Endothelial cell of coronary artery (primary cell): ENCODE results near the gene P4HB. TPM values are rescaled to one million over a fixed set of nuclear protein-coding genes. Genes with fewer than 3 reads are reported as not detected.

ENCODE experiments used
- total RNA-seq: library from RNA; depleted of rRNA; stranded (reverse); fragments of >200 nt; gene quantifications from 2 replicates; pipeline ENCODE4 v1.2.3, GENCODE V29; 2014

The P4HB gene
- 710 and 947 TPM in 2 replicates for total RNA-seq

DNA sequence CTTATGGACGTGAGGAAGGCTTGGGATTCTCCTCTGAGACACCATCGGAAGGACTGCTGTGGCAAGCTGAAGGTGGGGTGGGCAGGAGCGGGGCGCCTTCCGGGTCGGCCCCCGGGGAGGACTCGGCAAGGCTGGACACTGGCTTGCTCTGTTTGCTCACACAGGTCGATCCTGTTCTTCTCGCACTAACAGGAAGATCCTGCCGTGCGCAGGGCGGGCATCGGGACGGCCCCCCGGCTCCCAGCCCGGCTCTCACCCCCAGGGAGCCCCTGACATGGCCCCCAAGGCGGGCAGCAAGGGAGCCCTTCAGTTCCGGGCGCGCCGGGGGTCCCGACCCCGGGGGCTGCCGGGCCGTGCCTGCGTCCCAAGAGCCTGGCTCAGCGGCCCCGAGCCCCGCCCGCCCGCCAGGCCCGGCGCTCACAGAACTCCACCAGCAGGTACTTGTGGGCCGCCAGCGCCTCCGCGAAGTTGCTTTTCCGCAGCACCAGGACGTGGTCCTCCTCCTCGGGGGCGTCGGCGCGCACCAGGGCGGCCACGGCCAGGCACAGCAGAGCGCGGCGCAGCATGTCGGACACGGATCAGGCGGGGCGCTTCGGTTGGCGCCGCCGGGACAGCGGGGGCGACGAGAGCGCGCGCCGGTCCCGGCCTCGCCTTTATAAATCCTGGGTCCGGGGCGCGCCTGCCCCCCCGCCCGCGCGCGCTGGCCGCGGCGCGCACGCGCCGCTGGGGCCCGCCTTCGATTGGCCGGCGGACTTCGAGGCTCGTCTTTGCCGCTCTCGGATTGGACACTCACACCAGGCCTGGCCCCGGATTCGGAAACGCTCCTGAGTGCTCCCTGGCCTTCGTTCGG lies at the start of gene P4HB:
P4HB (minus strand) TSS at position 630 of the 850 bp plus-strand sequence; CDS start at position 566, 64 bp downstream.

GRCh38 chr17:81902023-81902652 lies 41.8 kb upstream of the P4HB start, which contains the start of gene NPB:
Gene NPB, plus strand, starts transcription at chr17:81902238. Its CDS starts 40 bp downstream, at chr17:81902278.

DNA sequence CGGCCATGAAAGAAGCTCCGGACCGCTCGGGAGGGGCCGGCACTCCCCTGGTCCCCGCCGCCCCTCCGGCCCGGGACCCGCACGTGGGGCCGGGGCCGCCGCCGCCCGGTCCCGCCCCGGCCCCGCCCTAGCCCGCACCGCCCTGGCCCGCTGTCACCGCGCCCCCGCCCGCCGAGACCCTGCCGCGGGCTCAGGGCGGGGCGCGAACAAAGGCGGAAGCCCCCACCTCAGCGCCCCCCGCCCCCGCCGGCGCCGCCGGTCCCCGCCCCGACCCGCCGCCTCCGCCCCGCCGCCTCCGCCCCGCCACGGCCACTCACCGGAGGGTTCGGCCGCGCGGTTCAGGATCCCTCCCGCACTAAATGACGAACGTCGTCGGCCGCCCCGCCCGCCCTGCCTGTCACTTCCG lies 10.6 kb upstream of the P4HB start, which contains the start of gene ARHGDIA:
ARHGDIA (minus strand) TSS at position 357 of the 406 bp plus-strand sequence. CDS start 1,407 bp downstream, outside the sequence.

GRCh38 chr17:81834831-81835267 lies 25.5 kb downstream of the P4HB start, which contains the start of gene PPP1R27:
Gene PPP1R27, minus strand, starts transcription at chr17:81835050. Its CDS starts 97 bp downstream, at chr17:81834953.

GRCh38 chr17:81833160-81833920 lies 27.0 kb downstream of the P4HB start, which contains the start of gene MCRIP1:
Gene MCRIP1, minus strand, starts transcription at chr17:81833291. Its CDS starts 8,785 bp downstream, at chr17:81824506.

DNA sequence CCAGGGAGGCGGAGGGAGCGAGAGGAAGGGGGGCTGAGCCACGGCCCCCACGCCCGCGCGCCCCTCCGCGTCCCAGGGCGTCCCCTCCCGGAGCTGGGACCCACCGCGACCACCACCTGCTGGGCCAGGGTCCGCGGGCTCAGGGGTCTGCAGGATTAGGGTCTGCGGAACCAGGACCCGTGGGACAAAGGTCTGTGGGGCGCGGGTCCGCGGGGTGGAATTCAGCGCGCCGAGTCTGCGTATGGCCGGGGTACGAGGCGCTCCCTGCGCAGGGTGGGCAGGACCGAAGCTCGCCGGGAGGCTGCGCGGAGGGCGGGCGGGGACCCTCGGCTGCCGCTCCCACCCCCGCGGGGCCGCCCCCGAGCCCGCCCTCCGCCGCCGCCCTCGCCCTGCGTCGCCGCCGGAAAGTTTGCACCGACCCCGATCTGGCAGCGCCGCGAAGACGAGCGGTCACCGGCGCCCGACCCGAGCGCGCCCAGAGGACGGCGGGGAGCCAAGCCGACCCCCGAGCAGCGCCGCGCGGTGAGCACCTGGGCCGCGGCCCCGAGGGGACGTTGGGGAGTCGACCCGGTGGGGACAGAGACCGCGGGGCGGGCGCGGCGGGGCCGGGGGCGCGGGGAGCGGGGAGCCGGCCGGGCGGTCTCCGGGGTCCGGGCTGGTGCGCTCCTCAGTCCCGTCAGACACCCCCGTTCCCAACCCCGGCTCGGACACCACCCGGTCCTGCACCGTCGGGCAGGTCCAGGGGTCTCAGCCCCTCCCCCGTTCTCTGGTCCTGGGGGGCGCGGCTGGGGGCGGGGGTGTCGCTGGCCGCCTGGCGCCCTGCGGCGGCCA lies 56.4 kb downstream of the P4HB start, which contains the start of gene GCGR:
GCGR (plus strand) TSS at position 423 of the 831 bp plus-strand sequence. CDS start 4,869 bp downstream, outside the sequence.

Other genes starting within 250 kb of the P4HB start
- 72.2 and 79.0 TPM in 2 replicates for gene NPLOC4, start 223.4 kb downstream of the P4HB start, total RNA-seq
- 0.18 and 0.19 TPM in 2 replicates for gene TSPAN10, start 223.3 kb downstream of the P4HB start, total RNA-seq
- gene PDE6G, start 204.0 kb downstream of the P4HB start, total RNA-seq: 0.38 and 0.45 TPM in 2 replicates
- 26.6 and 32.4 TPM in 2 replicates for gene OXLD1, start 193.9 kb downstream of the P4HB start, total RNA-seq
- 9.5 and 10.8 TPM in 2 replicates for gene CCDC137, start 193.8 kb downstream of the P4HB start, total RNA-seq
- gene ARL16, start 176.7 kb downstream of the P4HB start, total RNA-seq: 27.6 and 40.7 TPM in 2 replicates
- 80.8 and 93.5 TPM in 2 replicates for gene HGS, start 176.5 kb downstream of the P4HB start, total RNA-seq
- gene MRPL12, start 157.2 kb downstream of the P4HB start, total RNA-seq: 8.5 and 14.1 TPM in 2 replicates
- gene SLC25A10, start 148.3 kb downstream of the P4HB start, total RNA-seq: 10.6 and 22.9 TPM in 2 replicates
- gene GCGR, start 56.4 kb downstream of the P4HB start, total RNA-seq: not detected in 2 replicates
- gene MCRIP1, start 27.2 kb downstream of the P4HB start, total RNA-seq: 114 and 175 TPM in 2 replicates
- not detected in 2 replicates for gene PPP1R27, start 25.5 kb downstream of the P4HB start, total RNA-seq
- gene ARHGDIA, start 10.8 kb upstream of the P4HB start, total RNA-seq: 103 and 167 TPM in 2 replicates
- 171 and 230 TPM in 2 replicates for gene ALYREF, start 31.1 kb upstream of the P4HB start, total RNA-seq
- 187 and 197 TPM in 2 replicates for gene ANAPC11, start 31.2 kb upstream of the P4HB start, total RNA-seq
- 0.27 and 0.28 TPM in 2 replicates for gene NPB, start 41.7 kb upstream of the P4HB start, total RNA-seq
- gene PCYT2, start 50.9 kb upstream of the P4HB start, total RNA-seq: 19.9 and 25.6 TPM in 2 replicates
- gene SIRT7, start 57.6 kb upstream of the P4HB start, total RNA-seq: 15.0 and 18.5 TPM in 2 replicates
- 14.0 and 18.6 TPM in 2 replicates for gene MAFG, start 67.2 kb upstream of the P4HB start, total RNA-seq
- 89.6 and 118 TPM in 2 replicates for gene PYCR1, start 76.8 kb upstream of the P4HB start, total RNA-seq
- not detected in 2 replicates for gene MYADML2, start 86.7 kb upstream of the P4HB start, total RNA-seq
- under 0.01 TPM in 1 of 2 replicates, not detected in the other for gene NOTUM, start 100.7 kb upstream of the P4HB start, total RNA-seq
- 21.8 and 22.2 TPM in 2 replicates for gene ASPSCR1, start 117.1 kb upstream of the P4HB start, total RNA-seq
- 22.3 and 48.6 TPM in 2 replicates for gene CENPX, start 162.3 kb upstream of the P4HB start, total RNA-seq
- gene LRRC45, start 162.8 kb upstream of the P4HB start, total RNA-seq: 15.3 and 21.4 TPM in 2 replicates
- gene RAC3, start 171.1 kb upstream of the P4HB start, total RNA-seq: 21.1 and 32.0 TPM in 2 replicates
- 29.9 and 42.8 TPM in 2 replicates for gene DCXR, start 177.2 kb upstream of the P4HB start, total RNA-seq
- 18.1 and 28.5 TPM in 2 replicates for gene RFNG, start 191.3 kb upstream of the P4HB start, total RNA-seq
- gene GPS1, start 191.4 kb upstream of the P4HB start, total RNA-seq: 105 and 107 TPM in 2 replicates
- gene DUS1L, start 205.3 kb upstream of the P4HB start, total RNA-seq: 58.5 and 69.6 TPM in 2 replicates
- 49.5 and 52.8 TPM in 2 replicates for gene FASN, start 237.7 kb upstream of the P4HB start, total RNA-seq